MV-4-11 (cell line): Measurements from ENCODE around the gene SUCLA2.

ENCODE experiments used
- DNase-seq: peaks from one replicate; lab custom pipeline; 2025; lab: John Stamatoyannopoulos, UW

The SUCLA2 gene

GRCh38 chr13:47903836-47904235 is 97.2 kb downstream of the SUCLA2 start:
- DNase-seq = peak; percentile 93

- DNase-seq = peak; percentile 34
These were observed 99.6 kb downstream of the SUCLA2 start for GRCh38 chr13:47901441-47901840.

- DNase-seq = no peak
These were observed 103.0 kb downstream of the SUCLA2 start for GRCh38 chr13:47898080-47898479.

GRCh38 chr13:47897411-47898050 is 103.5 kb downstream of the SUCLA2 start:
- DNase-seq = no peak

GRCh38 chr13:47896546-47896945 is 104.5 kb downstream of the SUCLA2 start:
- no peak for DNase-seq

- DNase-seq = no peak
These were observed 105.0 kb downstream of the SUCLA2 start for GRCh38 chr13:47896111-47896510.

- no peak for DNase-seq
These were observed 107.5 kb downstream of the SUCLA2 start for GRCh38 chr13:47893527-47893926.
